ENCODE measurements around the gene GPX1. TPM values are rescaled to one million over a fixed set of nuclear protein-coding genes. Genes with fewer than 3 reads are reported as not detected.
"Not testable (repeated sequence)": the region's sequence is repeated elsewhere in the genome, so short reads cannot be mapped to it uniquely, and the experiment has no call there.

Gene GPX1
- 221 TPM for polyA plus RNA-seq (2013, experiment 1 of 2; ENCODE audit: insufficient read length)
- polyA plus RNA-seq (2013, experiment 2 of 2; ENCODE audit: insufficient read length), result 183 TPM

DNA sequence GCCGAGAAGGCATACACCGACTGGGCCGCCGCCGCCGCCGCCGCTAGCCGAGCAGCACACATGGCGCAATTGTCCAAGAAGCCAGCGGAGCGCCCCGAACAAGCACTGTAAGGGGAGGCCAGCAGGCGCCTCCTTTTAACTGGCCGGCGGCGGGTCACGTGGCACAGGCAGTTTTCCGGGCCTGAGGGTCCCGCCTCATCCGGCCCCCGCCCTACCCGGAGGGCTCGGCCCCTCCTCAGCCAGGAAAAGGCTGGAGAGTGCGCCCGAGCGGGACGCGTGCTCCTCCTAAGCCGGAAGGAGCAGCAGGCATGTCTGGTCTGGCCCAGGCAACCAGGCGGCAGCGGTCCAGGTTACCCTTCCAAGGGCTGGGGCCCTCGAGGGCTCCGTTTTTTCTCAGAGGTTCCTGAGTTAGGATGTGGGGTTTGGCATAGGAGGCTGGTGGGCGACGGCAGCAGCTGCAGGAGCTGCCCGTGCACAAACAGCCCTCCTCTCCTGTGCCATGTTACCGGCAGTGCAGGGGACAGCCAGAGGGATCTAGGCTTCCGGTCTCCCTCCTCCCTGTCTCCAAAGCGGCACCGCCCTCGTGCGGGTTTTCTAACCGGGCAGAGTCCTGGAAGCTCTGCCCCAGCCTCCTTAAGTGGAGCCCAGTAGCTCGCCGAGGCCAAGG lies at the start of gene GPX1:
TSS of gene GPX1 (minus strand) at position 137 of the 667 bp plus-strand sequence. CDS start at position 62, 75 bp downstream.
- DNase-seq, result peak; percentile 96

- no peak for DNase-seq
Observed at GRCh38 chr3:49406571-49407565, 48.7 kb upstream of the GPX1 start.

DNA sequence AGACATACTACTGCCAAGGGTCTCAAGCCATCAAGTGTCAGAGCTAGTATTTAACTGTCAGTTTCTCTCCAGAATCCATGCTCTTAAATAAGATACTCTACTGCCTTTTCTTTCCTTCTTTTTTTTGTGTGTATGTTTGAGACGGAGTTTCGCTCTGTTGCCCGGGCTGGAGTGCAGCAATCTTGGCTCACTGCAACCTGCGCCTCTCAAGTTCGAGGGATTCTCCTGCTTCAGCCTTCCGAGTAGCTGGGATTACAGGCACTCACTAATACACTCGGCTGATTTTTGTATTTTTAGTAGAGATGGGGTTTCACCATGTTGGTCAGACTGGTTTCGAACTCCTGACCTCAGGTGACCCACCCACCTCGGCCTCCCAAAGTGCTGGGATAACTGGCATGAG lies 47.4 kb upstream of the GPX1 start:
- DNase-seq, result not testable (repeated sequence)

DNA sequence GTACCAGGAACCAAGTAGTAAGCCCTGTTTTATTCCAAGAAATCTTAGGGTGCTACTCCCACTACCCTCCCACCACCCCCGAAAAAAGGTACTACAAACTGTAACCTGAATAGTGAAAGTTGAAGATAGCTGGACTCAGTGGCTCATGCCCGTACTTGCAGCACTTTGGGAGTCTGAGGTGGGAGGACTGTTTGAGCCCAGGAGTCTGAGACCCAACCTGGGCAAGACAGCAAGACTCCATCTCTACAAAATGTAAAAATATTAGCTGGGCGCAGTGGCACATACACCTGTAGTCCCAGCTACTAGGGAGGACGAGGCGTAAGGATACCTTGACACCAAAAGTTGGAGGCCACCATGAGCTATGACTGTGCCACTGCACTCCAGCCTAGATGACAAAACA lies 45.7 kb upstream of the GPX1 start:
- no peak for DNase-seq

GRCh38 chr3:49401766-49402165 lies 43.6 kb upstream of the GPX1 start:
- DNase-seq, result no peak

- DNase-seq, result peak; percentile 38
Observed at GRCh38 chr3:49399461-49399860, 41.3 kb upstream of the GPX1 start.

- peak; percentile 42 for DNase-seq
Observed at GRCh38 chr3:49397470-49397869, 39.3 kb upstream of the GPX1 start.

DNA sequence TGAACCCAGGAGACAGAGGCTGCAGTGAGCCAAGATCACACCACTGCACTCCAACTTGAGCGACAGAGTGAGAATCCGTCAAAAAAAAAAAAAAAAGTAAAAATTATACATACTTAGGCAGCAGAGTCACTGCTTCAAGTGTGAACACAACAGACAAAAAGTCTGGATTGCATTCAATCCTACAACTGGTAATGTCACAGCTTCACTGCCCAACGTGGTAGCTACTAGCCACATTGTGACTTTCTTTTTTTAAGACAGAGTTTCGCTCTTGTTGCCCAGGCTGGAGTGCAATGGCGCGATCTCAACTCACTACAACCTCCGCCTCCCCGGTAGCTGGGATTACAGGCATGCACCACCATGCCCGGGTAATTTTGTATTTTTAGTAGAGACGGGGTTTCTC lies 33.2 kb upstream of the GPX1 start:
- DNase-seq, result not testable (repeated sequence)

- DNase-seq, result no peak
Observed at GRCh38 chr3:49389297-49389696, 31.1 kb upstream of the GPX1 start.

DNA sequence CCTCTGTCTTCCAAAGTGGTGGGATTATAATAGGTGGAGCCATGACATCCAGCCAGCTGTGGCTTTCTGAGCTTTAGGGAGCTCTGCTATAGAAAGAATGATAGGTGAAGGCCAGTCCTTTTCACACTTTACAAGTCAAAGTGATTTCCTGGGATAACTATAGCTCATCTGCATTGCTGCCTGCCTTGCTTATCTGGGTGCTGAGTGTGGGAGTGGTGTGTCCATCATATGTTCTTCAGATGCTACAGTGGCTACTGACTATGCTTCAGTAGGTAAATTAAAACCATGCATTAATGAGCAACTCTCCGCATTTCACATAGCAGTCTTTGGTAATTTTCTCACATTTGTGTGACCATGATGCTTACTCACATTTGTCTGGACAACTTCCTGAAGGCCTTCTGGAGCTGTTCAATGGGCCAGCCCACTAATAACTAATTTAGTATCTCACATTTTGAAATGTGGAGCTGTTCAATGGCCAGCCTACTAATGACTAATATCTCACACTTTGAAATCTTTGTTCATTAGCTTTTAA lies 30.2 kb upstream of the GPX1 start:
- DNase-seq, result no peak

DNA sequence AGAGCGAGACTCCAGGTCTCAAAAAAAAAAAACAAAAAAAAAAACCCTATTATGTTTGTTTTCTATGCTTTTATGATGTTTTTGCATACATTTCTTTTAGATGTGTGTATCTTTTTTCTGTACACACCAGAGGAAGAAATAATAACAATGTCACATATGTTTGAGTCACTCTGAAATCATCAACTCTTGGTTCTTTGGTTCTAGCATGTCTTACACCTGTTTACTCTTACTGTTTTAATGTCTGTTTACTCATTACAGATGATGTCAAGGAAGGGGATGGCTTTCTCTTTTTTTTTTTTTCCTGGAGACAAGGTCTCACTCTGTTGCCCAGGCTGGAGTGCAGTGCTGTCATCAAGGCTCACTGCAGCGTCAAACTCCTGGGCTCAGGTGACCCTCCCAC lies 29.6 kb upstream of the GPX1 start:
- DNase-seq, result no peak

GRCh38 chr3:49386056-49386756 lies 28.1 kb upstream of the GPX1 start:
- no peak for DNase-seq

- DNase-seq, result no peak
Observed at GRCh38 chr3:49385617-49386016, 27.5 kb upstream of the GPX1 start.

GRCh38 chr3:49383387-49383786 lies 25.2 kb upstream of the GPX1 start:
- DNase-seq, result no peak

DNA sequence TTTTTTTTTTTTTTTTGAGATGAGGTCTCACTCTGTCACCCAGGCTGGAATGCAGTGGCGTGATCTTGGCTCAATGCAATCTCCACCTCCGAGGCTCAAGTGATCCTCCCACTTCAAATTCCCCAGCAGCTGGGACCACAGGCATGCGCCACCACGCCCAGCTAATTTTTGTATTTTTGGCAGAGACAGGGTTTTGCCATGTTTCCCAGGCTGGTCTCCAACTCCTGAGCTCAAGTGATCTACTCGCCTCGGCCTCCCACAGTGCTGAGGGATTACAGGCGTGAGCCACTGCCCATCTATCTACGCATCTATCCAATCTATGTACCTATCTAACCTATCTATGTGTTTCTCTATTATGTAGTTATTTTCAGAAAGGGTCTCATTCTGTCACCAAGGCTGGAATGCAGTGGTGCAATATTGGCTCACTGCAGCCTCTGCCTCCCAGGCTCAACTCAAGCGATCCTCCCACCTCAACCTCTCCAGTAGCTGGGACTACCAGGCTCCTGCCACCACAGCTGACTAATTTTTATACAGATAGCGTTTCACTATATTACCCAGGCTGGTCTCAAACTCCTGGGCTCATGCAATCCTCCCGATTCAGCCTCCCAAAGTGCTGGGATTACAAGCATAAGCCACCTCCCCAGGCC lies 20.2 kb upstream of the GPX1 start:
- peak; percentile 95 for DNase-seq

DNA sequence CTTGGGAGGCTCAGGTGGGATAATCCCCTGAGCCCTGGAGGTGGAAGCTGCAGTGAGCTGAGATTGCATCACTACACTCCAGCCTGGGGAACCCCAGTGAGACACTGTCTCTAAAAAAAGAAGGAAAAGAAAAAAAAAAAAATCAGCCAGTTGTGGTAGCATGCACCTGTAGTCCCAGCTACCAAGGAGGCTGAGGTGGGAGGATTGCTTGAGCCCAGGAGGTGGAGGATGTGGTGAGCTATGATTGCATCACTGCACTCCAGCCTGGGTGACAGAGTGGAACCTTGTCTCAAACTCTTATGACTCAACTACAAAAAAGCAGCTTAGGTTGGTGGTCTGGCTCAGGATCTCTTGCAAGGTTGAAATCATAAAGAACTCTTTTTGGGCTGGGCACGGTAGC lies 19.3 kb upstream of the GPX1 start:
- DNase-seq, result peak; percentile 73

- DNase-seq, result no peak
Observed at GRCh38 chr3:49371946-49372345, 13.8 kb upstream of the GPX1 start.

DNA sequence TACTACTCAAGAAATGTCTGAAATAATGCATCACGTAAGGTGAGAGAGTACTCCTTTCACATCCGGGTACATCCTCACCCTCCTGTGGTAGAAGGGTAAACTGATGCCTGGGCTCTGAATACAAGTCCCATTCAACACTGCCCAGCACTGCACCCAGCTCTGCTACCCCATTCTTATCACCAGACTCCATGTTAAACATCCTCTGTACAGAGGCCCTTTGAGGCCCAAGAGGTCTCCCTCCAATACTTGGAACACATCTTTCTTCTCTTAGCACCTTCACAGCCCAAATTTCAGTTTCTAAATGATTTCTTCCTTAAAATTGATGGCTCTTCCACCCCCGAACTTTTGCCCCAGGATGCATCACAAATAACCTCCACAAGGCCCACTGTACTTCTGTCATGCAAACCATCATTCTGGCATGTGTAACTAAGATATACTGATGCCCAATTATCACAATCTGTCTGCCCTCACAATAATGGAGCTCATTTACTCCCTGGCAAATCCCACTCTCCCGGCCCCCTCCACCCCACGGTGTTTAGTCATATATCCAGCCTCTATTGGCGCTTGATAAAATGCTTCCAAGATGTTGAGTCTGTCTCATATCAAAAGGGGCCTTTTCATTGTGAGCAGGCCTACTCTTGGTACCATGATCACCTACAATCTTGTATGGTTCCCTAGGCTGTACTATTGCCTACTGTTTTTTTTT lies 12.6 kb upstream of the GPX1 start:
- DNase-seq, result no peak

DNA sequence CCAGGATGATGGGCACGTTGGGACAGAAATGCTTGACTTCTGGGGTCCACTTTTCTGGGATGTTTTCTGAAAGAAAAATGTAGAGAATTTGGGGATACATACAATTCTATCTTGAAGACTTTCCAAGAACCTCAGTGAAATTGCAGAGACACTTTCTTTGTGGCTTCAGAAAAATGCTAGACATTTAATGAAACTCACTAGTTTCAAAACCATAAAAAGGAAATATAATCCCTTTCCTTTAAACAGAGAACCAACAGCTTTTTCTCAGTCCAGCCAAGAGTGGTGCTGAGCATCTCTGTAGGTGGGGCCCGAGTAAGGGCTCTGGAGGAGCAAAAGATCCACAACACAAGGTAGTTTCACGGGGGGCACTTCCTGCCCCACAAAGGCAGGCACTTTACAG lies 4.4 kb upstream of the GPX1 start:
- peak; percentile 40 for DNase-seq

- DNase-seq, result peak; percentile 48
Observed at GRCh38 chr3:49359623-49360022, 1.5 kb upstream of the GPX1 start.

DNA sequence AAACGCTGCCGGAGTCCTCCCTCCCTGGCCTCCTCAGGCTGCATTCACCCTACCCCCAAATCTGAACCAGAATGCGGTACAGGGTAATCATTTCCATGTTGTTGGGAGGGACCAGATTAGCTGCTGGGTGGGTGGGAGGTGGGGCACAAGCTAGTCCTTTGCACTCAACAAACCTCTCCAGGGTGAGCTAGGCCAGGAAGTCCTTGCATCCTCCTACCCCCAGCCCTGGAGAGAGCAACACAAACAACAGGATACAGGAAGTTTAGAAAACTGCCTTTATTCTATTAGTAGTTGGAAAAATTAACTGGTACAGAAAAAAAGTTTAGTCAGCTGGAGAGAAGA lies 702 bp upstream of the GPX1 start:
- no peak for DNase-seq
